ENCODE data around the gene ELMO1. TPM values are rescaled to one million over a fixed set of nuclear protein-coding genes. Genes with fewer than 3 reads are reported as not detected.

ELMO1 gene
- total RNA-seq, 1 experiment from 2014 or later, result 8.7 TPM

- DNase-seq, result no peak
- Histone ChIP-seq H3K4me3 (ENCODE audit: insufficient read depth, low read depth, low read length) (no peak overlapping the region), H3K36me3 (replicated peaks; ENCODE audit: control insufficient read depth, insufficient read depth, low read length) (no peaks in the 10 kb centered on the region; the same call in 1 of the 2 replicates), H3K27me3 (ENCODE audit: control insufficient read depth, insufficient read depth, low read length) (no peaks in the 10 kb centered on the region)
Measured at GRCh38 chr7:36887233-36887632, 561.4 kb downstream of the ELMO1 start.

GRCh38 chr7:36884910-36885309, 563.8 kb downstream of the ELMO1 start:
- H3K36me3 ChIP-seq (replicated peaks; ENCODE audit: control insufficient read depth, insufficient read depth, low read length), result no peaks in the 10 kb centered on the region; the same call in 1 of the 2 replicates
- DNase-seq, result no peak
- H3K27me3 ChIP-seq (ENCODE audit: control insufficient read depth, insufficient read depth, low read length), result no peaks in the 10 kb centered on the region
- H3K4me3 ChIP-seq (ENCODE audit: insufficient read depth, low read depth, low read length), result no peak overlapping the region

- Histone ChIP-seq H3K4me3 (ENCODE audit: insufficient read depth, low read depth, low read length) (no peak overlapping the region), H3K27me3 (ENCODE audit: control insufficient read depth, insufficient read depth, low read length) (no peaks in the 10 kb centered on the region), H3K36me3 (replicated peaks; ENCODE audit: control insufficient read depth, insufficient read depth, low read length) (no peaks in the 10 kb centered on the region; the same call in 1 of the 2 replicates)
- DNase-seq, result no peak
Measured at GRCh38 chr7:36884351-36884750, 564.3 kb downstream of the ELMO1 start.

GRCh38 chr7:36881233-36881874, 567.3 kb downstream of the ELMO1 start:
- no peaks in the 10 kb centered on the region; the same call in 1 of the 2 replicates for H3K36me3 ChIP-seq (replicated peaks; ENCODE audit: control insufficient read depth, insufficient read depth, low read length)

DNA sequence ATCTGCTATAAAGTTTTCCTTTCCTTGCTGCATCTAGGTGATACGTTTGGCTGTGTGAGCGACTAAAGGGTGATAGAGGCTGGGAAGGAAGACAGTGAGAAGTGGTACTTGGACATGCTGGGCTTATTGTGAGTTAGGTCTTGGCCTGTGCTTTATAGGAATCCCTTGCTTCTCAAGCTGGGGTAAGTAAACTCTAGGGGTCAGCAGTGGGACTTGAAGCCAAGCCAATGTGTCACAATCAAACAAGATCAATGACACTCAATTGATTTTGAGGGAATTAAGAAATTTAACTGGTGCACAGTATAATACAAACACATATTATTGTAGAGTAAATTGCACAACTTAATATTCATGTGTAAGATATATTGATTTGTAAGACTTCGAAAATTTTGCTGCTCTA, 568.6 kb downstream of the ELMO1 start:
- DNase-seq, result peak; percentile 13

More at GRCh38 chr7:36881233-36881874, 567.3 kb downstream of the ELMO1 start:
- Histone ChIP-seq H3K4me3 (ENCODE audit: insufficient read depth, low read depth, low read length) (no peak overlapping the region), H3K27me3 (ENCODE audit: control insufficient read depth, insufficient read depth, low read length) (no peaks in the 10 kb centered on the region)
- no peak for DNase-seq

GRCh38 chr7:36879021-36879420, 569.6 kb downstream of the ELMO1 start:
- DNase-seq, result no peak
- Histone ChIP-seq H3K27me3 (ENCODE audit: control insufficient read depth, insufficient read depth, low read length) (no peaks in the 10 kb centered on the region), H3K36me3 (replicated peaks; ENCODE audit: control insufficient read depth, insufficient read depth, low read length) (no peaks in the 10 kb centered on the region), H3K4me3 (ENCODE audit: insufficient read depth, low read depth, low read length) (no peak overlapping the region)

More for the DNA sequence above, 568.6 kb downstream of the ELMO1 start:
- H3K4me3 ChIP-seq (ENCODE audit: insufficient read depth, low read depth, low read length), result no peak overlapping the region
- H3K36me3 ChIP-seq (replicated peaks; ENCODE audit: control insufficient read depth, insufficient read depth, low read length), result no peaks in the 10 kb centered on the region
- H3K27me3 ChIP-seq (ENCODE audit: control insufficient read depth, insufficient read depth, low read length), result no peaks in the 10 kb centered on the region

DNA sequence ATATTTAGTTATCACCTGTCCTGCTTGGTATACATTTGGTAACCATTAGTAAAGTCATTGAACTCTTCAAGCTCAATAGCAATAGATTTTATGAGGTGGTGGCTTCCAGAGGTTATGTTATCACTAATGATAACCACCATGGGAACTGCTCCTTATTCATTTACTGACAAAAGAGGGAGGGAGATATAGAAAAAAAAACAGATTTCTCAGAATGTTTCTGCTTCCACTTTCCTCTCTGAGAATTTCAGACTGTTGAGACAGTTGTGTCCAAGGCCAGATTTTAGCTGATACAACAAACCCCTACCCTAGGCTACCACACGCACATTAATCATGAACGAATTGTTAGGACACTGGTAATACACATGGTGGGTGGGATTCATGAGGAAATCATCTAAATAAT, 570.4 kb downstream of the ELMO1 start:
- no peaks in the 10 kb centered on the region for H3K27me3 ChIP-seq (ENCODE audit: control insufficient read depth, insufficient read depth, low read length)
- no peaks in the 10 kb centered on the region for H3K36me3 ChIP-seq (replicated peaks; ENCODE audit: control insufficient read depth, insufficient read depth, low read length)
- H3K4me3 ChIP-seq (ENCODE audit: insufficient read depth, low read depth, low read length), result no peak overlapping the region
- no peak for DNase-seq

GRCh38 chr7:36875794-36876193, 572.9 kb downstream of the ELMO1 start:
- Histone ChIP-seq H3K36me3 (replicated peaks; ENCODE audit: control insufficient read depth, insufficient read depth, low read length) (no peaks in the 10 kb centered on the region), H3K27me3 (ENCODE audit: control insufficient read depth, insufficient read depth, low read length) (no peaks in the 10 kb centered on the region), H3K4me3 (ENCODE audit: insufficient read depth, low read depth, low read length) (no peak overlapping the region)
- DNase-seq, result no peak

- H3K27me3 ChIP-seq (ENCODE audit: control insufficient read depth, insufficient read depth, low read length), result no peaks in the 10 kb centered on the region
- H3K4me3 ChIP-seq (ENCODE audit: insufficient read depth, low read depth, low read length), result no peak overlapping the region
- DNase-seq, result no peak
- no peaks in the 10 kb centered on the region for H3K36me3 ChIP-seq (replicated peaks; ENCODE audit: control insufficient read depth, insufficient read depth, low read length)
Measured at GRCh38 chr7:36874041-36874440, 574.6 kb downstream of the ELMO1 start.

- no peaks in the 10 kb centered on the region for H3K27me3 ChIP-seq (ENCODE audit: control insufficient read depth, insufficient read depth, low read length)
- DNase-seq, result no peak
- no peak overlapping the region for H3K4me3 ChIP-seq (ENCODE audit: insufficient read depth, low read depth, low read length)
- no peaks in the 10 kb centered on the region for H3K36me3 ChIP-seq (replicated peaks; ENCODE audit: control insufficient read depth, insufficient read depth, low read length)
Measured at GRCh38 chr7:36871863-36872262, 576.8 kb downstream of the ELMO1 start.

- H3K27me3 ChIP-seq (ENCODE audit: control insufficient read depth, insufficient read depth, low read length), result no peaks in the 10 kb centered on the region
- no peaks in the 10 kb centered on the region for H3K36me3 ChIP-seq (replicated peaks; ENCODE audit: control insufficient read depth, insufficient read depth, low read length)
- H3K4me3 ChIP-seq (ENCODE audit: insufficient read depth, low read depth, low read length), result no peak overlapping the region
- DNase-seq, result no peak
Measured at GRCh38 chr7:36871355-36871738, 577.3 kb downstream of the ELMO1 start.

DNA sequence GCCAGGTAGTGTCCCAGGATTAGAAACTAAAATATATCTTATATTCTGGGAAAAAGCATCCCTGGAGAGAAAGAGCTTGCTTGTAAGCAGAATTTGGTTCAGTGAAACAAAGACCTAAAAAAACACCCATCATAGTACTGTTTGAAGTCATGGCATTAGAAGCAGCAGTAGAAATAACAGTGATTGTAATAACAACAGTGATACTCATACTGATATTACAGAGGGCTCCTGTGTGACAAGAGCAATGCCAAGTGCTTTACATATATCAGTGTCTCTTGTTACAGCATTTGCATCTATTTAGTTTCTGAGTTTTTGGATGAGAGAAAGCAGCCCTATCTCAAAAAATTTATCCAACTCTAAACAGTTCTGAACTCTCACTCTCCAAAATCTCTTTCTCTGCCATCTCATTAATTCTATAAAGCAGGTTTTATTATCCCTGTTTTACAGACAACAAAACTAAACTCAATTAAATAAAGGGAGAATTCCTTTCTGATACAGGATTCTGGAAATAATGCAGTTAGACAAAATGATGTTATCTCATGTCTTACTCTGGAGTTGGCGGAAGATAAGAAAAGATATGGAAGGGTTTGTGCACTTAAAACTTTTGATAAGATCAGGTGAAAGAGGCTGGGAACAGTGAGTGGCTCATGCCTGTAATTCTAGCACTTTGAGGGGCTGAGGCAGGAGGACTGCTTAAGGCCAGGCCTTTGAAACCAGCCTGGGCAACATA, 577.9 kb downstream of the ELMO1 start:
- Histone ChIP-seq H3K36me3 (replicated peaks; ENCODE audit: control insufficient read depth, insufficient read depth, low read length) (no peaks in the 10 kb centered on the region), H3K27me3 (ENCODE audit: control insufficient read depth, insufficient read depth, low read length) (no peaks in the 10 kb centered on the region), H3K4me3 (ENCODE audit: insufficient read depth, low read depth, low read length) (no peak overlapping the region)
- no peak for DNase-seq

DNA sequence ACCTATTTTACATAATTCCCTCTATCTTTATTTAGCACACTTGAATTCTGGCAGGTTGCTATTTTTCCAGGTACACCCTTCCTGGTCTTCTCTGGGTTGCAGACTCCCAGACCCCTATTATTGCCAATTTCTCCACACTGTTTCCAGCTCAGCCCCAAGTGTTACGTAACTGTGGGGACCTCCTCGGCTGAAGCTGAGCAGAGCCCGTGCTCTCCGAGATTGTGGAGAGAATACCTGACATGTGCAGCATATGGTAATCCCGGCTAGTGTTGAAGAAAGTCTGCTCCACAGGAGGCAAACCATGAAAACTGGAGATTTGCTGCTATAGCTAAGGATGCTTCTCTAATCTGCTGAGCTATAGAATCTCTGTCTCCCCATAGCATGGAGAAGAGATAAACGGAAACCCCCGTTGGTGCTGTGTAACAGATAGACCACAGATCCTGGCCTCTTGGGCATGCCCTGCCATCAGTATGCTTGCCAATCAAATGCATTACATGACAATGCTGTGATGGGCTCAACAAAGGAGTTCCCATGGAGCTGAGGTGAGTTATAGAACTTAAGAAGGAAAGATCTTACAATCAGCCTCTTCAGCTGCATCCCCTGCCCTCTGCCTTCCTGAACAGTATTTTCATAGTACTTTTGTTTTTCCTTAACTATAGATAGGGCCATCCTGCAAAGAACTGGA, 579.8 kb downstream of the ELMO1 start:
- Histone ChIP-seq H3K4me3 (ENCODE audit: insufficient read depth, low read depth, low read length) (no peak overlapping the region), H3K36me3 (replicated peaks; ENCODE audit: control insufficient read depth, insufficient read depth, low read length) (no peaks in the 10 kb centered on the region), H3K27me3 (ENCODE audit: control insufficient read depth, insufficient read depth, low read length) (no peaks in the 10 kb centered on the region)
- DNase-seq, result no peak

GRCh38 chr7:36865019-36865418, 583.6 kb downstream of the ELMO1 start:
- no peak overlapping the region for H3K4me3 ChIP-seq (ENCODE audit: insufficient read depth, low read depth, low read length)
- no peak for DNase-seq
- no peaks in the 10 kb centered on the region; the same call in 1 of the 2 replicates for H3K36me3 ChIP-seq (replicated peaks; ENCODE audit: control insufficient read depth, insufficient read depth, low read length)
- H3K27me3 ChIP-seq (ENCODE audit: control insufficient read depth, insufficient read depth, low read length), result no peaks in the 10 kb centered on the region

Data from H7 (cell line).